ENCODE results near the gene PRIMA1.

- TF ChIP-seq CTCF (IDR thresholded peaks at IDR 0.05) (no peak), POLR2A (IDR thresholded peaks at IDR 0.05) (no peak)
These were observed 13.1 kb downstream of the PRIMA1 start for GRCh38 chr14:93775158-93775557.

Data from thyroid gland (tissue), 4 donors.